ENCODE results near the gene CCDC87. TPM values are rescaled to one million over a fixed set of nuclear protein-coding genes. Genes with fewer than 3 reads are reported as not detected.

Gene CCDC87
- total RNA-seq, 1 donor from 2014 or later: 0.41 TPM

GRCh38 chr11:66629356-66629755 is 36.5 kb upstream of the CCDC87 start:
- no peak for TF ChIP-seq CTCF (IDR thresholded peaks at IDR 0.05; ENCODE audit: borderline replicate concordance)
- H3K27me3 ChIP-seq (ENCODE audit: low read depth): no peaks in the 10 kb centered on the region
- no peak overlapping the region for H3K27ac ChIP-seq (replicated peaks)
- peaks cover 63% of the 10 kb centered on the region for H3K36me3 ChIP-seq
- DNase-seq: no peak
- H3K4me3 ChIP-seq: no peak overlapping the region
- H3K4me1 ChIP-seq: peaks cover 49% of the 10 kb centered on the region
- intact Hi-C loops (cut with micrococcal nuclease): no loop called here
- no peaks in the 10 kb centered on the region for H3K9me3 ChIP-seq (replicated peaks)

GRCh38 chr11:66628061-66628603 is 35.3 kb upstream of the CCDC87 start:
- no peaks in the 10 kb centered on the region for H3K27me3 ChIP-seq (ENCODE audit: low read depth)
- no peak overlapping the region for H3K4me3 ChIP-seq
- DNase-seq: no peak
- H3K4me1 ChIP-seq: peaks cover 59% of the 10 kb centered on the region
- no peak overlapping the region for H3K27ac ChIP-seq (replicated peaks)
- TF ChIP-seq CTCF (IDR thresholded peaks at IDR 0.05; ENCODE audit: borderline replicate concordance): no peak
- intact Hi-C loops (cut with micrococcal nuclease): no loop called here
- peaks cover 69% of the 10 kb centered on the region for H3K36me3 ChIP-seq
- no peaks in the 10 kb centered on the region for H3K9me3 ChIP-seq (replicated peaks)

- Histone ChIP-seq H3K36me3 (peaks cover 70% of the 10 kb centered on the region), H3K27ac (replicated peaks) (no peak overlapping the region), H3K4me1 (peaks cover 64% of the 10 kb centered on the region), H3K4me3 (no peak overlapping the region), H3K27me3 (ENCODE audit: low read depth) (no peaks in the 10 kb centered on the region), H3K9me3 (replicated peaks) (no peaks in the 10 kb centered on the region)
- intact Hi-C loops (cut with micrococcal nuclease): no loop called here
- no peak for DNase-seq
- TF ChIP-seq CTCF (IDR thresholded peaks at IDR 0.05; ENCODE audit: borderline replicate concordance): no peak
Observed at GRCh38 chr11:66626926-66627325, 34.1 kb upstream of the CCDC87 start.

GRCh38 chr11:66626382-66626781 is 33.5 kb upstream of the CCDC87 start:
- H3K27me3 ChIP-seq (ENCODE audit: low read depth): no peaks in the 10 kb centered on the region
- intact Hi-C loops (cut with micrococcal nuclease): no loop called here
- peaks cover 70% of the 10 kb centered on the region for H3K36me3 ChIP-seq
- H3K4me1 ChIP-seq: peaks cover 66% of the 10 kb centered on the region
- DNase-seq: no peak
- no peak for TF ChIP-seq CTCF (IDR thresholded peaks at IDR 0.05; ENCODE audit: borderline replicate concordance)
- no peak overlapping the region for H3K4me3 ChIP-seq
- no peaks in the 10 kb centered on the region for H3K9me3 ChIP-seq (replicated peaks)
- H3K27ac ChIP-seq (replicated peaks): no peak overlapping the region

- Histone ChIP-seq H3K4me3 (no peak overlapping the region), H3K4me1 (peaks cover 73% of the 10 kb centered on the region), H3K27ac (replicated peaks) (no peak overlapping the region), H3K36me3 (peaks cover 70% of the 10 kb centered on the region), H3K9me3 (replicated peaks) (no peaks in the 10 kb centered on the region), H3K27me3 (ENCODE audit: low read depth) (no peaks in the 10 kb centered on the region)
- intact Hi-C loops (cut with micrococcal nuclease): no loop called here
- TF ChIP-seq CTCF (IDR thresholded peaks at IDR 0.05; ENCODE audit: borderline replicate concordance): no peak
- no peak for DNase-seq
Observed at GRCh38 chr11:66625752-66626149, 32.9 kb upstream of the CCDC87 start.

All from left ventricle myocardium inferior (tissue), 1 donor.